Glutamatergic neuron (in vitro differentiated cells): ENCODE measurements around the gene CUL1. TPM values are rescaled to one million over a fixed set of nuclear protein-coding genes. Genes with fewer than 3 reads are reported as not detected.

Experiments used
- DNase-seq: peaks from one replicate; pipeline ENCODE4 v3.0.0; 2022
- H3K27ac Mint-ChIP-seq: one replicate; pipeline ENCODE4 v1.8.0; 2020; ENCODE audit warnings: mild to moderate bottlenecking, mixed read lengths, inconsistent platforms; ENCODE audit not compliant: unreplicated experiment
- H3K27me3 Mint-ChIP-seq: one replicate; pipeline ENCODE4 v1.8.0; 2020; ENCODE audit warnings: mild to moderate bottlenecking, moderate library complexity, mixed read lengths, inconsistent platforms; ENCODE audit not compliant: unreplicated experiment
- H3K36me3 Mint-ChIP-seq: one replicate; pipeline ENCODE4 v1.8.0; 2020; ENCODE audit warnings: mild to moderate bottlenecking, mixed read lengths, inconsistent platforms; ENCODE audit not compliant: unreplicated experiment
- H3K4me1 Mint-ChIP-seq: one replicate; pipeline ENCODE4 v1.8.0; 2020; ENCODE audit warnings: mild to moderate bottlenecking, low read depth, mixed read lengths, inconsistent platforms; ENCODE audit not compliant: unreplicated experiment
- H3K4me3 Mint-ChIP-seq: one replicate; pipeline ENCODE4 v1.8.0; 2020; ENCODE audit warnings: mild to moderate bottlenecking, mixed read lengths, inconsistent platforms; ENCODE audit not compliant: unreplicated experiment
- H3K9me3 Mint-ChIP-seq: one replicate; pipeline ENCODE4 v1.8.0; 2020; ENCODE audit warnings: mild to moderate bottlenecking, moderate library complexity, mixed read lengths, inconsistent platforms; ENCODE audit not compliant: unreplicated experiment
- total RNA-seq: library from RNA; stranded (reverse); fragmentation: NEBNext Ultra II Directional; extraction: Animal tissue kit (Norgen Biotek cat#: 25700); gene quantifications from one replicate; pipeline ENCODE4 v1.2.1, GENCODE V29; 2021; ENCODE audit not compliant: unreplicated experiment
- TF ChIP-seq, protein P1 (sequence below): fragments of 200-600 bp; sonication (generic); IDR thresholded peaks from one replicate; pipeline ENCODE4 v1.5.0; 2021; ENCODE audit not compliant: partially characterized antibody, unreplicated experiment

Gene CUL1
- total RNA-seq, 1 donor from 2014 or later, result 65.0 TPM

DNA sequence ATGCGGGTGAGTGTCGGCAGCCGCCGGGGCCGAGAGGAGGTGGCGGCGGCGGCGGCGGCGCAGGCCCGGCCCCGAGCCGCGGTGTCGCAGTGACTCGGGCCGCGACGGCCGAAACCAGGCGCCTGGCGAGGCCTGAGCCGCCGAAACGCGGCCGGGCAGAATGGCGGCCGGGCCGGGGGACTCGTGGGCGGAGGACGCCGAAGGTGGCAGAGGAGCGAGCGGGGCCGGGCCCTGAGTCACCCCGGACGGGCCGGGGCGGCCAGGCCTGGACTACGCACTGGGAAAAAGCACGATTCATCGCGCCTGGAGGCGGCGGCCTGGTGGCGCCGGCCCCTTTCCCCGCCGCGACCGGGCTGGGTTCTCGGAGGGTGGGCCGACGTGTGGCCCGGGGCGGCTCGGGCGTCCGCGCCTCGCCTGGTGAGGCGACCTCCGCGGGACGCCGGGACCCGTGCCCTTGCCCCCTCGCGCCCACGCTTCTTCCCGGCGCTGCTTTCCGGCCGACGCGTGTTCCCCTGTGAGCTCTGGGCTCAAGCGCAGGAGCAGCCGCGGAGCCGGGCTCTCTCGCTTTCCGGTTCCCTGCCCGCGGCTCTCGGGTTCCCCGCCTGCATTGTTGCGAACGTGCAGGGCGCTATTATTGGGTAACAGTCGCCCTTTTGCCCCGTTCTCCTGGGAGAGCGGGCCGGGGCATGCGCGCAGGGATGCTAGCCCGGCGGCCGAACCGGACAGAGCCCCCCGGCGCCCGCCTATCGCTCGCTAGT, 500 bp downstream of the CUL1 start:
- TF ChIP-seq, protein P1, sequence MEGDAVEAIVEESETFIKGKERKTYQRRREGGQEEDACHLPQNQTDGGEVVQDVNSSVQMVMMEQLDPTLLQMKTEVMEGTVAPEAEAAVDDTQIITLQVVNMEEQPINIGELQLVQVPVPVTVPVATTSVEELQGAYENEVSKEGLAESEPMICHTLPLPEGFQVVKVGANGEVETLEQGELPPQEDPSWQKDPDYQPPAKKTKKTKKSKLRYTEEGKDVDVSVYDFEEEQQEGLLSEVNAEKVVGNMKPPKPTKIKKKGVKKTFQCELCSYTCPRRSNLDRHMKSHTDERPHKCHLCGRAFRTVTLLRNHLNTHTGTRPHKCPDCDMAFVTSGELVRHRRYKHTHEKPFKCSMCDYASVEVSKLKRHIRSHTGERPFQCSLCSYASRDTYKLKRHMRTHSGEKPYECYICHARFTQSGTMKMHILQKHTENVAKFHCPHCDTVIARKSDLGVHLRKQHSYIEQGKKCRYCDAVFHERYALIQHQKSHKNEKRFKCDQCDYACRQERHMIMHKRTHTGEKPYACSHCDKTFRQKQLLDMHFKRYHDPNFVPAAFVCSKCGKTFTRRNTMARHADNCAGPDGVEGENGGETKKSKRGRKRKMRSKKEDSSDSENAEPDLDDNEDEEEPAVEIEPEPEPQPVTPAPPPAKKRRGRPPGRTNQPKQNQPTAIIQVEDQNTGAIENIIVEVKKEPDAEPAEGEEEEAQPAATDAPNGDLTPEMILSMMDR, result no peak
- DNase-seq, result peak; percentile 71
- Mint-ChIP-seq H3K4me3 (peak overlapping the region; percentile 75), H3K27me3 (peaks cover 8% of the 10 kb centered on the region), H3K9me3 (peaks cover 13% of the 10 kb centered on the region), H3K4me1 (peaks cover 37% of the 10 kb centered on the region), H3K27ac (peak overlapping the region; percentile 69), H3K36me3 (peaks cover 6% of the 10 kb centered on the region)

DNA sequence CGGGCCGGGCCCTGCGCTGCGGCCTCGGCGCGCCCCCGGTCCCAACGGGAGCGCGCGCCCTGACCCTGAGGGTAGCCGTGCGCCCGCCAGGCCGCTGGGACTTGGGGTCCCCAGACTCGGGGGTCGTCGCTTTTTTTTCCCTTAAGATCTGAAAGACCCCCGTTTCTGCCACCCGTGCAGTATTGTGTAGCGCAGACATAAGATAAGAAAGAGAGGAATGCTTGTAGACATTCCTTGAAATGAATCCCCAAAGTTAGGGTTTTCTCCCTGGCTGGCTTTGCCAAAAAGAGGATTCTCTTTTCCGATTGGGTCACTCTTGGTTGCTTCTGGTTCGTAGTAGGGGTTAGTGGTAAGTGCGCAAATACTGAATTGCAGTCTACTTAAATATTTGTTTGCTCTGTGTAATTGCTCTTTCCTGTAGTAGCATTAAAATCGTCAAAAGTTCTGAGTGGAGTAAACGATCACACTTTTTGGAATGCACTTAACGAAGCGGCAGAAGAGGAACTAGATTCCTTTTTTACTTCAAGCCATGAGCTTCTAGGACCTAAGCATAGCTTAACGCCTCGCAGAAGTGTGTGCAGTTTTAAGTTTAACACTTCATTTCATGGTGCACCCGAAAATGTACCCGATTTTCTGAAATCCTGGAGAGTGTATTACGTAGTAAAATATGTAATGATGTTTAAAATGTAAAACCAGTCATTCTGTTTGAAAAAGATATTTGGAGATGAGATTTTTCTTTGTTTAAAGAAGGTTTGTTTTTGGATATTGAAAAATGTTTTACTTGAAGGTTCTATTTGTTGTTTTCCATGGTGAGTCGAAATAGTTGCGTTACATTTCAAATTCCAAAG, 1.3 kb downstream of the CUL1 start:
- Mint-ChIP-seq H3K27me3 (peaks cover 8% of the 10 kb centered on the region), H3K4me3 (peak overlapping the region; percentile 98), H3K36me3 (peaks cover 6% of the 10 kb centered on the region), H3K9me3 (peaks cover 13% of the 10 kb centered on the region), H3K27ac (peak overlapping the region; percentile 95), H3K4me1 (peaks cover 41% of the 10 kb centered on the region)
- no peak for DNase-seq
- TF ChIP-seq, protein P1, result no peak

DNA sequence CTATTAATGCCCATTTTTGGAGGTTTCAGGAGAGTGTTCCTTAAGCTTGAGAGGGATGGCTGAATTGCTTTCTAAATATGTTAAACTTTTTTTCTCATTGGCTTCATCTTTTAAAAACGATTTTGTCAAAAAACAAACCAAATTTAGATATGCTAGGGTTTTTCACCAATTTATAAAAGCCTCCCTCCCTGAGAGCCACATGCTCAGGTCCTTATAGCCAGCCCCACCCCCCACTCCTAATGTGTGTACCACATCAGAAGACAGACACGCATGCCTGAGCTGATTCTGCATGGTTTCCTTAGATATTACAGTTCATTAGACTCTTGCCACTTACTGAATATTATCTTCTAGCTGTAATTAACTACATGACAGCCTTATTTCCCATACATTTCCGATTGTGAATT, 2.0 kb downstream of the CUL1 start:
- Mint-ChIP-seq H3K36me3 (peaks cover 6% of the 10 kb centered on the region), H3K4me1 (peaks cover 42% of the 10 kb centered on the region), H3K9me3 (peaks cover 13% of the 10 kb centered on the region), H3K27me3 (peaks cover 8% of the 10 kb centered on the region), H3K27ac (peak overlapping the region; percentile 95), H3K4me3 (peak overlapping the region; percentile 98)
- peak; percentile 45 for DNase-seq
- TF ChIP-seq, protein P1, result no peak

DNA sequence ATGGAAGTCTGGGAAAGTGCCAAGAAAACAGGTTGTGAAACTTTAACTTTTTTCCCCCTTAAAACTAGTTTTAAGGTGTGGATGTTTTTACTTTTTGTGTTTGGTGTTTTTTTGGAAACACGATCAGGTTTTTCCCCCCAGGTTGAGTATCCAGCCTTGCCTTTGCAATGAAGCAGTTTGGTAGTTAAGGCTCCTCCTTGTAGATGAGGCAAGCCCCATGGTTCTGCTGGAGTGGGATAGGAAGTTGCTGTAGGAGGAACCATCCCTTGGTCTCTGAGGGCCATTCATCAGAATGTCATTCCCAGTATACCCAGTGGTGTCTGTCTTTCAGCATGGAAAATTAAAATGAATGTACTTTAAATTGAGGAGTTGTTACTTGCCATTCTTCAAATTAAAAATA, 2.7 kb downstream of the CUL1 start:
- H3K4me1 Mint-ChIP-seq, result peaks cover 46% of the 10 kb centered on the region
- DNase-seq, result no peak
- no peak overlapping the region for H3K27ac Mint-ChIP-seq
- peaks cover 6% of the 10 kb centered on the region for H3K36me3 Mint-ChIP-seq
- peaks cover 8% of the 10 kb centered on the region for H3K27me3 Mint-ChIP-seq
- TF ChIP-seq, protein P1, result no peak
- peaks cover 13% of the 10 kb centered on the region for H3K9me3 Mint-ChIP-seq
- H3K4me3 Mint-ChIP-seq, result peak overlapping the region; percentile 98
